Sigmoid colon (tissue), 7 donors: ENCODE measurements around the gene MAN2A2. TPM values are rescaled to one million over a fixed set of nuclear protein-coding genes. Genes with fewer than 3 reads are reported as not detected.

Source experiments
- DNase-seq: peaks from one replicate; pipeline ENCODE4 v3.0.0-alpha.2; 2019
- H3K27ac ChIP-seq, 4 donors: fragments of 200-600 bp; sonication (generic); one replicate each; pipeline ENCODE4 v1.5.1; 2016 to 2019; ENCODE audit warnings: mild to moderate bottlenecking in 1 of 4
- H3K27me3 ChIP-seq, 3 donors: fragments of 200-600 bp; sonication (generic); one replicate each; pipeline ENCODE4 v1.5.1; 2019; ENCODE audit warnings: mild to moderate bottlenecking in 1 of 3
- H3K36me3 ChIP-seq, 4 donors: fragments of 200-600 bp; sonication (generic); one replicate each; pipeline ENCODE4 v1.5.1; 2016 to 2019
- H3K4me1 ChIP-seq, 4 donors: fragments of 200-600 bp; sonication (generic); one replicate each; pipeline ENCODE4 v1.5.1; 2017 to 2019
- H3K4me3 ChIP-seq, 4 donors: fragments of 200-600 bp; sonication (generic); one replicate each; pipeline ENCODE4 v1.5.1; 2017 to 2019; ENCODE audit warnings: mild to moderate bottlenecking in 2 of 4, moderate library complexity in 1 of 4
- H3K9me3 ChIP-seq, 4 donors: fragments of 200-600 bp in 3 of 4; sonication (generic) in 3 of 4; one replicate each; pipeline versions ENCODE4 v1.5.1 to v1.6.1; 2013 to 2019
- CTCF ChIP-seq, 4 experiments: fragments of 450-650 bp in 3 of 4; fragments of 200-600 bp in 1 of 4; IDR thresholded peaks; one replicate each; pipeline ENCODE4 v1.5.1; 2016 to 2019; ENCODE audit warnings: antibody characterized with exemption in 4 of 4, mild to moderate bottlenecking in 3 of 4, moderate library complexity in 2 of 4
- EP300 ChIP-seq, 4 donors: sonication (generic); formaldehyde crosslinking; IDR thresholded peaks; one replicate each; pipeline ENCODE4 v1.6.1; 2017; ENCODE audit warnings: antibody characterized with exemption in 4 of 4
- POLR2A ChIP-seq, 2 donors: fragments of 450-650 bp; IDR thresholded peaks; one replicate each; pipeline ENCODE4 v1.6.1; 2016; ENCODE audit warnings: antibody characterized with exemption in 2 of 2, mild to moderate bottlenecking in 2 of 2, moderate library complexity in 2 of 2
- POLR2AphosphoS5 ChIP-seq, 4 donors: sonication (generic); formaldehyde crosslinking; IDR thresholded peaks; one replicate each; pipeline ENCODE4 v1.6.1; 2017; ENCODE audit warnings: antibody characterized with exemption in 4 of 4
- WGBS, 2 donors: extraction: QIAGEN DNeasy Blood & Tissue Kit; methylation state at CpG; one replicate each; pipeline ENCODE4 v1.1.7; 2013; 5-methylcytosine and 5-hydroxymethylcytosine counted together
- intact Hi-C: fragments of 100-400 bp; cut with DNase I; formaldehyde crosslinking; loops from one replicate; pipeline ENCODE4 v1.15.1; 2023
- polyA plus RNA-seq, 3 donors: library from polyadenylated mRNA; stranded (reverse); fragments of 200-250 nt; gene quantifications; one replicate each; pipeline ENCODE4 v1.2.3, GENCODE V29; 2013
- total RNA-seq, 4 donors: library from RNA; depleted of rRNA; stranded (reverse); fragments of >200 nt; gene quantifications; one replicate each; pipeline ENCODE4 v1.1.0, GENCODE V29; 2016
- donor health status: healthy with polysubstance abuse.
- donor health status: Bipolar disorder and iron deficiency.
- donor health status: healthy.

MAN2A2 gene
- total and polyA plus RNA-seq, 7 donors, result 3.7 to 57.6 (median 31.0) TPM

GRCh38 chr15:90884719-90885431 lies 18.2 kb upstream of the MAN2A2 start:
- H3K9me3 ChIP-seq, result no peaks in the 10 kb centered on the region
- 44 to 72% methylated on average over 16 of the region's 16 CpGs for WGBS, 2 donors
- peaks cover 14 to 44% (median 30%) of the 10 kb centered on the region in 4 donors for H3K36me3 ChIP-seq
- intact Hi-C loops, result loop anchor here (2.0 to 10.0 kb wide), 3 partner anchors 168 to 570 kb away; partner anchors contain the start of gene BLM
- DNase-seq, result no peak
- TF ChIP-seq CTCF (IDR thresholded peaks at IDR 0.05), result no peak
- TF ChIP-seq POLR2A (IDR thresholded peaks at IDR 0.05), result no peak
- no peak for TF ChIP-seq EP300 (IDR thresholded peaks at IDR 0.05)
- TF ChIP-seq POLR2AphosphoS5 (IDR thresholded peaks at IDR 0.05), result no peak
- peak overlapping the region; percentile 36 to 71 (median 54) for H3K4me3 ChIP-seq
- no peaks in the 10 kb centered on the region for H3K27me3 ChIP-seq
- H3K4me1 ChIP-seq, result peaks cover 0 to 41% (median 35%) of the 10 kb centered on the region in 4 donors
- peak overlapping the region; percentile 87 to 92 (median 90) for H3K27ac ChIP-seq

- Histone ChIP-seq H3K9me3 (no peaks in the 10 kb centered on the region), H3K27me3 (no peaks in the 10 kb centered on the region), H3K36me3 (peaks cover 16 to 44% (median 27%) of the 10 kb centered on the region in 4 donors), H3K4me1 (peaks cover 0 to 41% (median 35%) of the 10 kb centered on the region in 4 donors), H3K27ac (peak overlapping the region; percentile 87 to 92 (median 90)), H3K4me3 (peak overlapping the region in 3 of 4 donors; percentile 54 to 71 (median 54))
- DNase-seq, result peak; percentile 89
- intact Hi-C loops, result loop anchor here (1.0 to 10.0 kb wide), 4 partner anchors 169 to 571 kb away; partner anchors contain the start of gene BLM
- 44 to 71% methylated on average over 23 of the region's 23 CpGs for WGBS, 2 donors
- TF ChIP-seq CTCF (IDR thresholded peaks at IDR 0.05), result peak; percentile 95 to 98 (median 96)
- no peak for TF ChIP-seq POLR2A (IDR thresholded peaks at IDR 0.05)
- no peak for TF ChIP-seq EP300 (IDR thresholded peaks at IDR 0.05)
- TF ChIP-seq POLR2AphosphoS5 (IDR thresholded peaks at IDR 0.05), result no peak
Measured at GRCh38 chr15:90885432-90886290, 17.4 kb upstream of the MAN2A2 start.

GRCh38 chr15:90886291-90886614 lies 16.8 kb upstream of the MAN2A2 start:
- 15 to 42% methylated on average over 5 of the region's 5 CpGs for WGBS, 2 donors
- Histone ChIP-seq H3K4me3 (peak overlapping the region in 1 of 4 donors; percentile 71), H3K27ac (peak overlapping the region in 3 of 4 donors; percentile 90 to 92 (median 90)), H3K36me3 (peaks cover 16 to 44% (median 25%) of the 10 kb centered on the region in 4 donors), H3K4me1 (peaks cover 0 to 41% (median 35%) of the 10 kb centered on the region in 4 donors), H3K27me3 (no peaks in the 10 kb centered on the region), H3K9me3 (no peaks in the 10 kb centered on the region)
- DNase-seq, result no peak
- TF ChIP-seq CTCF (IDR thresholded peaks at IDR 0.05) (no peak), POLR2A (IDR thresholded peaks at IDR 0.05) (no peak), EP300 (IDR thresholded peaks at IDR 0.05) (no peak), POLR2AphosphoS5 (IDR thresholded peaks at IDR 0.05) (no peak)
- intact Hi-C loops, result loop anchor here (1.0 to 10.0 kb wide), 3 partner anchors 238 to 571 kb away; no protein-coding TSS in a partner anchor

- intact Hi-C loops, result loop anchor here (10.0 kb wide), 2 partner anchors 352 to 572 kb away; no protein-coding TSS in a partner anchor
- Histone ChIP-seq H3K4me1 (peaks cover 0 to 41% (median 35%) of the 10 kb centered on the region in 4 donors), H3K4me3 (no peak overlapping the region), H3K9me3 (no peaks in the 10 kb centered on the region), H3K27ac (no peak overlapping the region), H3K36me3 (peaks cover 14 to 44% (median 30%) of the 10 kb centered on the region in 4 donors), H3K27me3 (no peaks in the 10 kb centered on the region)
- TF ChIP-seq POLR2A (IDR thresholded peaks at IDR 0.05) (no peak), POLR2AphosphoS5 (IDR thresholded peaks at IDR 0.05) (no peak), CTCF (IDR thresholded peaks at IDR 0.05) (no peak), EP300 (IDR thresholded peaks at IDR 0.05) (no peak)
- 92 to 93% methylated on average over 13 of the region's 13 CpGs for WGBS, 2 donors
- peak; percentile 60 for DNase-seq
Measured at GRCh38 chr15:90887037-90887481, 16.0 kb upstream of the MAN2A2 start.
